HG03095 (cell line): Measurements from ENCODE around the gene SYNPO2.
"Not testable (repeated sequence)": the region's sequence is repeated elsewhere in the genome, so short reads cannot be mapped to it uniquely, and the experiment has no call there.

Experiments
- ATAC-seq: cut with Tn5 transposase; IDR thresholded peaks from one replicate; pipeline ENCODE4 v1.9.1; 2021; ENCODE audit warnings: moderate library complexity; ENCODE audit not compliant: unreplicated experiment

The SYNPO2 gene

GRCh38 chr4:118994030-118994429, 105.4 kb downstream of the SYNPO2 start:
- ATAC-seq = no peak

GRCh38 chr4:118995693-118996391, 107.2 kb downstream of the SYNPO2 start:
- no peak for ATAC-seq

GRCh38 chr4:118997601-118998000, 108.9 kb downstream of the SYNPO2 start:
- ATAC-seq = no peak

GRCh38 chr4:118999919-119000318, 111.3 kb downstream of the SYNPO2 start:
- no peak for ATAC-seq

GRCh38 chr4:119000400-119000799, 111.7 kb downstream of the SYNPO2 start:
- ATAC-seq = no peak

- no peak for ATAC-seq
Observed at GRCh38 chr4:119002476-119002875, 113.8 kb downstream of the SYNPO2 start.

- ATAC-seq = not testable (repeated sequence)
Observed at GRCh38 chr4:119003001-119003400, 114.3 kb downstream of the SYNPO2 start.

- ATAC-seq = no peak
Observed at GRCh38 chr4:119005928-119006460, 117.3 kb downstream of the SYNPO2 start.

GRCh38 chr4:119008761-119009160, 120.1 kb downstream of the SYNPO2 start:
- ATAC-seq = no peak

- ATAC-seq = not testable (repeated sequence)
Observed at GRCh38 chr4:119010221-119010620, 121.6 kb downstream of the SYNPO2 start.

- ATAC-seq = no peak
Observed at GRCh38 chr4:119010909-119011606, 122.4 kb downstream of the SYNPO2 start.

- no peak for ATAC-seq
Observed at GRCh38 chr4:119011607-119011988, 122.9 kb downstream of the SYNPO2 start.

- no peak for ATAC-seq
Observed at GRCh38 chr4:119014658-119015057, 126.0 kb downstream of the SYNPO2 start.

GRCh38 chr4:119016636-119017035, 128.0 kb downstream of the SYNPO2 start:
- no peak for ATAC-seq

GRCh38 chr4:119017636-119018035, 129.0 kb downstream of the SYNPO2 start:
- no peak for ATAC-seq

GRCh38 chr4:119020158-119020557, 131.5 kb downstream of the SYNPO2 start:
- ATAC-seq = no peak

- not testable (repeated sequence) for ATAC-seq
Observed at GRCh38 chr4:119022520-119022919, 133.9 kb downstream of the SYNPO2 start.

GRCh38 chr4:119024102-119024501, 135.4 kb downstream of the SYNPO2 start:
- ATAC-seq = no peak

- ATAC-seq = no peak
Observed at GRCh38 chr4:119025420-119025819, 136.8 kb downstream of the SYNPO2 start.

GRCh38 chr4:119025916-119026661, 137.4 kb downstream of the SYNPO2 start:
- ATAC-seq = no peak

- ATAC-seq = no peak
Observed at GRCh38 chr4:119026662-119027444, 138.2 kb downstream of the SYNPO2 start.
